ENCODE data around the gene SLC25A48. TPM values are rescaled to one million over a fixed set of nuclear protein-coding genes. Genes with fewer than 3 reads are reported as not detected.

Gene SLC25A48
- total and polyA plus RNA-seq, 3 experiments from 2014 or later: not detected

- ChIA-PET POLR2A (no interaction called here), CTCF (interaction anchor here (0.7 to 1.6 kb wide), 3 partner anchors 9 to 79 kb away, joined by 3 read pairs; no protein-coding TSS in a partner anchor)
- H3K9me3 Mint-ChIP-seq: no peaks in the 10 kb centered on the region
- H3K27ac ChIP-seq (ENCODE audit: low read depth, low read length): no peak overlapping the region
- H3K4me1 Mint-ChIP-seq: peaks cover 8 to 22% (median 14%) of the 10 kb centered on the region in 3 donors
- no peaks in the 10 kb centered on the region for H3K9me3 ChIP-seq (ENCODE audit: low read length)
- H3K4me1 ChIP-seq (ENCODE audit: insufficient read depth, low read length): peaks cover 5% of the 10 kb centered on the region
- H3K27me3 Mint-ChIP-seq: peaks cover 11 to 21% of the 10 kb centered on the region in 2 donors
- no peaks in the 10 kb centered on the region for H3K27me3 ChIP-seq (ENCODE audit: insufficient read depth, low read length, poor library complexity, severe bottlenecking)
- no peak for DNase-seq
- H3K36me3 Mint-ChIP-seq: no peaks in the 10 kb centered on the region
- peak overlapping the region in 1 of 8 donors; percentile 58 for H3K27ac Mint-ChIP-seq
- no peak overlapping the region for H3K4me3 ChIP-seq (ENCODE audit: low read length)
- no peak overlapping the region for H3K4me3 Mint-ChIP-seq
- no peaks in the 10 kb centered on the region for H3K36me3 ChIP-seq (ENCODE audit: insufficient read depth, low read length)
Measured at GRCh38 chr5:135891268-135891667, 56.8 kb downstream of the SLC25A48 start.

GRCh38 chr5:135891791-135892190, 57.3 kb downstream of the SLC25A48 start:
- Mint-ChIP-seq H3K36me3 (no peaks in the 10 kb centered on the region), H3K27ac (no peak overlapping the region), H3K4me3 (no peak overlapping the region), H3K27me3 (peaks cover 12 to 25% of the 10 kb centered on the region in 2 donors), H3K4me1 (peaks cover 8 to 22% (median 14%) of the 10 kb centered on the region in 3 donors), H3K9me3 (no peaks in the 10 kb centered on the region)
- Histone ChIP-seq H3K4me3 (ENCODE audit: low read length) (no peak overlapping the region), H3K36me3 (ENCODE audit: insufficient read depth, low read length) (no peaks in the 10 kb centered on the region), H3K27me3 (ENCODE audit: insufficient read depth, low read length, poor library complexity, severe bottlenecking) (no peaks in the 10 kb centered on the region), H3K4me1 (ENCODE audit: insufficient read depth, low read length) (peaks cover 5% of the 10 kb centered on the region), H3K9me3 (ENCODE audit: low read length) (no peaks in the 10 kb centered on the region), H3K27ac (ENCODE audit: low read depth, low read length) (no peak overlapping the region)
- CTCF ChIA-PET: interaction anchor here (0.7 to 1.6 kb wide), 4 partner anchors 10 to 79 kb away, joined by 3 read pairs; no protein-coding TSS in a partner anchor
- no peak for DNase-seq
- POLR2A ChIA-PET: no interaction called here

GRCh38 chr5:135894276-135894675, 59.8 kb downstream of the SLC25A48 start:
- ChIA-PET POLR2A (no interaction called here), CTCF (no interaction called here)
- Mint-ChIP-seq H3K4me3 (no peak overlapping the region), H3K27ac (no peak overlapping the region), H3K36me3 (no peaks in the 10 kb centered on the region), H3K4me1 (peaks cover 0 to 13% (median 5%) of the 10 kb centered on the region in 3 donors), H3K9me3 (no peaks in the 10 kb centered on the region), H3K27me3 (peaks cover 17 to 48% of the 10 kb centered on the region in 2 donors)
- Histone ChIP-seq H3K27ac (ENCODE audit: low read depth, low read length) (no peak overlapping the region), H3K36me3 (ENCODE audit: insufficient read depth, low read length) (no peaks in the 10 kb centered on the region), H3K9me3 (ENCODE audit: low read length) (no peaks in the 10 kb centered on the region), H3K4me3 (ENCODE audit: low read length) (no peak overlapping the region), H3K4me1 (ENCODE audit: insufficient read depth, low read length) (no peaks in the 10 kb centered on the region), H3K27me3 (ENCODE audit: insufficient read depth, low read length, poor library complexity, severe bottlenecking) (peaks cover 3% of the 10 kb centered on the region)
- DNase-seq: no peak

- no peaks in the 10 kb centered on the region for H3K4me1 ChIP-seq (ENCODE audit: insufficient read depth, low read length)
- H3K9me3 ChIP-seq (ENCODE audit: low read length): no peaks in the 10 kb centered on the region
- H3K4me3 Mint-ChIP-seq: no peak overlapping the region
- ChIA-PET CTCF (no interaction called here), POLR2A (no interaction called here)
- peaks cover 18 to 50% of the 10 kb centered on the region in 2 donors for H3K27me3 Mint-ChIP-seq
- no peak overlapping the region for H3K27ac Mint-ChIP-seq
- H3K4me3 ChIP-seq (ENCODE audit: low read length): no peak overlapping the region
- no peak overlapping the region for H3K27ac ChIP-seq (ENCODE audit: low read depth, low read length)
- no peaks in the 10 kb centered on the region for H3K36me3 Mint-ChIP-seq
- H3K36me3 ChIP-seq (ENCODE audit: insufficient read depth, low read length): no peaks in the 10 kb centered on the region
- H3K4me1 Mint-ChIP-seq: peaks cover 0 to 13% (median 5%) of the 10 kb centered on the region in 3 donors
- no peak for DNase-seq
- H3K27me3 ChIP-seq (ENCODE audit: insufficient read depth, low read length, poor library complexity, severe bottlenecking): peaks cover 3% of the 10 kb centered on the region
- H3K9me3 Mint-ChIP-seq: no peaks in the 10 kb centered on the region
Measured at GRCh38 chr5:135894789-135895188, 60.3 kb downstream of the SLC25A48 start.

GRCh38 chr5:135895474-135896006, 61.1 kb downstream of the SLC25A48 start, which contains the start of gene IL9:
IL9 (minus strand) TSS chr5:135895841; CDS start chr5:135895816, 25 bp downstream.
- Histone ChIP-seq H3K36me3 (ENCODE audit: insufficient read depth, low read length) (no peaks in the 10 kb centered on the region), H3K4me1 (ENCODE audit: insufficient read depth, low read length) (no peaks in the 10 kb centered on the region), H3K4me3 (ENCODE audit: low read length) (no peak within 1 kb of the TSS), H3K9me3 (ENCODE audit: low read length) (no peaks in the 10 kb centered on the region), H3K27me3 (ENCODE audit: insufficient read depth, low read length, poor library complexity, severe bottlenecking) (peaks cover 3% of the 10 kb centered on the region), H3K27ac (ENCODE audit: low read depth, low read length) (no peak within 1 kb of the TSS)
- Mint-ChIP-seq H3K36me3 (no peaks in the 10 kb centered on the region), H3K4me3 (no peak within 1 kb of the TSS), H3K9me3 (no peaks in the 10 kb centered on the region), H3K4me1 (peaks cover 0 to 9% (median 5%) of the 10 kb centered on the region in 3 donors), H3K27ac (no peak within 1 kb of the TSS), H3K27me3 (peaks cover 22 to 53% of the 10 kb centered on the region in 2 donors)
- no peak for DNase-seq
- ChIA-PET CTCF (no interaction called here), POLR2A (no interaction called here)

GRCh38 chr5:135898651-135899050, 64.2 kb downstream of the SLC25A48 start:
- Mint-ChIP-seq H3K27ac (no peak overlapping the region), H3K27me3 (peaks cover 25 to 61% of the 10 kb centered on the region in 2 donors), H3K36me3 (no peaks in the 10 kb centered on the region), H3K9me3 (no peaks in the 10 kb centered on the region), H3K4me1 (peaks cover 0 to 5% (median 0%) of the 10 kb centered on the region in 3 donors), H3K4me3 (no peak overlapping the region)
- Histone ChIP-seq H3K36me3 (ENCODE audit: insufficient read depth, low read length) (no peaks in the 10 kb centered on the region), H3K27ac (ENCODE audit: low read depth, low read length) (no peak overlapping the region), H3K9me3 (ENCODE audit: low read length) (no peaks in the 10 kb centered on the region), H3K27me3 (ENCODE audit: insufficient read depth, low read length, poor library complexity, severe bottlenecking) (peaks cover 3% of the 10 kb centered on the region), H3K4me3 (ENCODE audit: low read length) (no peak overlapping the region), H3K4me1 (ENCODE audit: insufficient read depth, low read length) (no peaks in the 10 kb centered on the region)
- no peak for DNase-seq
- POLR2A ChIA-PET: interaction anchor here (0.7 kb wide), 1 partner anchor 38 kb away, joined by 5 read pairs; no protein-coding TSS in a partner anchor
- CTCF ChIA-PET: no interaction called here

- H3K36me3 Mint-ChIP-seq: no peaks in the 10 kb centered on the region
- CTCF ChIA-PET: interaction anchor here (0.6 to 0.7 kb wide), 2 partner anchors 11 to 337 kb away, joined by 3 read pairs; no protein-coding TSS in a partner anchor
- Histone ChIP-seq H3K27me3 (ENCODE audit: insufficient read depth, low read length, poor library complexity, severe bottlenecking) (peaks cover 3% of the 10 kb centered on the region), H3K9me3 (ENCODE audit: low read length) (no peaks in the 10 kb centered on the region), H3K4me1 (ENCODE audit: insufficient read depth, low read length) (no peaks in the 10 kb centered on the region), H3K27ac (ENCODE audit: low read depth, low read length) (no peak overlapping the region), H3K4me3 (ENCODE audit: low read length) (no peak overlapping the region), H3K36me3 (ENCODE audit: insufficient read depth, low read length) (no peaks in the 10 kb centered on the region)
- H3K27me3 Mint-ChIP-seq: peaks cover 27 to 54% of the 10 kb centered on the region in 2 donors
- DNase-seq: no peak
- no peaks in the 10 kb centered on the region for H3K9me3 Mint-ChIP-seq
- H3K27ac Mint-ChIP-seq: no peak overlapping the region
- H3K4me1 Mint-ChIP-seq: peaks cover 0 to 5% (median 0%) of the 10 kb centered on the region in 3 donors
- POLR2A ChIA-PET: no interaction called here
- H3K4me3 Mint-ChIP-seq: no peak overlapping the region
Measured at GRCh38 chr5:135900276-135900675, 65.8 kb downstream of the SLC25A48 start.

GRCh38 chr5:135901633-135902032, 67.2 kb downstream of the SLC25A48 start:
- no peaks in the 10 kb centered on the region for H3K4me1 Mint-ChIP-seq
- no peaks in the 10 kb centered on the region for H3K9me3 ChIP-seq (ENCODE audit: low read length)
- no peak overlapping the region for H3K27ac ChIP-seq (ENCODE audit: low read depth, low read length)
- H3K27me3 Mint-ChIP-seq: peaks cover 21 to 42% of the 10 kb centered on the region in 2 donors
- DNase-seq: no peak
- POLR2A ChIA-PET: no interaction called here
- no peak overlapping the region for H3K4me3 Mint-ChIP-seq
- no peaks in the 10 kb centered on the region for H3K4me1 ChIP-seq (ENCODE audit: insufficient read depth, low read length)
- no peaks in the 10 kb centered on the region for H3K36me3 Mint-ChIP-seq
- peaks cover 3% of the 10 kb centered on the region for H3K27me3 ChIP-seq (ENCODE audit: insufficient read depth, low read length, poor library complexity, severe bottlenecking)
- CTCF ChIA-PET: interaction anchor here (0.8 kb wide), 1 partner anchor 11 kb away, joined by 3 read pairs; no protein-coding TSS in a partner anchor
- H3K4me3 ChIP-seq (ENCODE audit: low read length): no peak overlapping the region
- H3K27ac Mint-ChIP-seq: no peak overlapping the region
- H3K36me3 ChIP-seq (ENCODE audit: insufficient read depth, low read length): no peaks in the 10 kb centered on the region
- H3K9me3 Mint-ChIP-seq: no peaks in the 10 kb centered on the region
